ENCODE measurements around the gene SBF2.

Gene SBF2

GRCh38 chr11:9868641-9869040 lies 425.4 kb downstream of the SBF2 start:
- no peak for DNase-seq (ENCODE audit: low read depth)
- no peak for TF ChIP-seq CTCF (conservative IDR thresholded peaks at IDR 0.05; ENCODE audit: low read depth, low read length)
- no peak overlapping the region for H3K4me3 ChIP-seq (ENCODE audit: low read depth, low read length)

- TF ChIP-seq CTCF (conservative IDR thresholded peaks at IDR 0.05; ENCODE audit: low read depth, low read length), result no peak
- DNase-seq (ENCODE audit: low read depth), result peak; percentile 95
- H3K4me3 ChIP-seq (ENCODE audit: low read depth, low read length), result no peak overlapping the region
Observed at GRCh38 chr11:9862981-9863380, 431.0 kb downstream of the SBF2 start.

GRCh38 chr11:9861860-9862725 lies 431.9 kb downstream of the SBF2 start:
- peak; percentile 93 for TF ChIP-seq CTCF (conservative IDR thresholded peaks at IDR 0.05; ENCODE audit: low read depth, low read length)
- no peak overlapping the region for H3K4me3 ChIP-seq (ENCODE audit: low read depth, low read length)
- peak; percentile 95 for DNase-seq (ENCODE audit: low read depth)

GRCh38 chr11:9859554-9860305 lies 434.3 kb downstream of the SBF2 start:
- no peak overlapping the region for H3K4me3 ChIP-seq (ENCODE audit: low read depth, low read length)
- TF ChIP-seq CTCF (conservative IDR thresholded peaks at IDR 0.05; ENCODE audit: low read depth, low read length), result no peak
- DNase-seq (ENCODE audit: low read depth), result peak; percentile 89

GRCh38 chr11:9858822-9859221 lies 435.2 kb downstream of the SBF2 start:
- no peak for TF ChIP-seq CTCF (conservative IDR thresholded peaks at IDR 0.05; ENCODE audit: low read depth, low read length)
- DNase-seq (ENCODE audit: low read depth), result peak; percentile 85
- H3K4me3 ChIP-seq (ENCODE audit: low read depth, low read length), result no peak overlapping the region

- TF ChIP-seq CTCF (conservative IDR thresholded peaks at IDR 0.05; ENCODE audit: low read depth, low read length), result no peak
- no peak overlapping the region for H3K4me3 ChIP-seq (ENCODE audit: low read depth, low read length)
- DNase-seq (ENCODE audit: low read depth), result no peak
Observed at GRCh38 chr11:9858218-9858617, 435.8 kb downstream of the SBF2 start.
